HEK293 (cell line): ENCODE data around the gene TTLL5.

Experiments
- CTCF ChIA-PET: fragments of 350-600 bp; formaldehyde crosslinking; extraction: SDS; loops from one replicate; lab custom pipeline; 2021; ENCODE audit warnings: antibody characterized with exemption; lab: Yijun Ruan, JAX
- POLR2A ChIA-PET: fragments of 300-600 bp; formaldehyde crosslinking; extraction: SDS; loops from one replicate; lab custom pipeline; 2020; ENCODE audit warnings: antibody characterized with exemption, inconsistent platforms; lab: Yijun Ruan, JAX
- H3K27ac ChIP-seq: fragments of 200-500 bp; sonication (Bioruptor generic); 2 replicates; pipeline ENCODE4 v1.5.1; 2014; ENCODE audit warnings: low read depth, low read length, control low read depth, inconsistent platforms; ENCODE audit errors: extremely low read depth
- H3K36me3 ChIP-seq, 2 experiments: fragments of 200-500 bp in 1 of 2; sonication (Bioruptor generic) in 1 of 2; 1 replicate in 1 of 2; 2 replicates in 1 of 2; pipeline ENCODE4 v1.5.1; 2014 to 2017; ENCODE audit warnings: inconsistent platforms in 2 of 2, low read length in 2 of 2; ENCODE audit not compliant: control insufficient read depth in 2 of 2, insufficient read depth in 1 of 2
- H3K4me1 ChIP-seq: fragments of 200-500 bp; sonication (Bioruptor generic); 2 replicates; pipeline ENCODE4 v1.5.1; 2014; ENCODE audit warnings: mild to moderate bottlenecking, low read length, inconsistent platforms; ENCODE audit not compliant: control insufficient read depth, insufficient read depth
- H3K4me3 ChIP-seq: 2 replicates; pipeline ENCODE4 v1.5.1; 2011; ENCODE audit warnings: low read depth, mild to moderate bottlenecking, control low read depth, low read length, moderate library complexity
- H3K9me3 ChIP-seq: fragments of 200-500 bp; sonication (Bioruptor generic); 2 replicates; pipeline ENCODE4 v1.5.1; 2014; ENCODE audit warnings: low read depth, low read length, inconsistent platforms; ENCODE audit not compliant: control insufficient read depth, insufficient read depth
- BCL11A ChIP-seq: fragments of 450-650 bp; formaldehyde crosslinking; IDR thresholded peaks from 2 replicates; pipeline ENCODE4 v1.5.1; 2016; ENCODE audit warnings: low read depth, missing biosample characterization, missing genetic modification characterization
- GLI2 ChIP-seq: fragments of 450-650 bp; formaldehyde crosslinking; IDR thresholded peaks from 2 replicates; pipeline ENCODE4; 2017; ENCODE audit warnings: missing biosample characterization, missing genetic modification characterization, low read depth, borderline replicate concordance
- HOXA7 ChIP-seq: sonication (generic); formaldehyde crosslinking; IDR thresholded peaks from 2 replicates; pipeline ENCODE4 v1.8.1; 2022; ENCODE audit warnings: missing genetic modification reagents, borderline replicate concordance
- HOXC10 ChIP-seq: sonication (generic); formaldehyde crosslinking; IDR thresholded peaks from 2 replicates; pipeline ENCODE4 v1.8.1; 2023; ENCODE audit warnings: mild to moderate bottlenecking, missing genetic modification reagents
- IKZF3 ChIP-seq: fragments of 450-650 bp; IDR thresholded peaks from 2 replicates; pipeline ENCODE4 v1.5.0; 2018; ENCODE audit warnings: missing biosample characterization, mild to moderate bottlenecking, missing genetic modification characterization, moderate library complexity
- KLF1 ChIP-seq: fragments of 450-650 bp; formaldehyde crosslinking; IDR thresholded peaks from 2 replicates; pipeline ENCODE4 v1.5.1; 2016; ENCODE audit warnings: missing biosample characterization, missing genetic modification characterization
- TCF7L2 ChIP-seq: IDR thresholded peaks from 2 replicates; pipeline ENCODE4 v1.6.1; 2011; ENCODE audit warnings: low read depth, mild to moderate bottlenecking, inconsistent platforms, low read length, moderate library complexity, borderline replicate concordance
- ZNF10 ChIP-seq: fragments of 450-650 bp; formaldehyde crosslinking; IDR thresholded peaks from 2 replicates; pipeline ENCODE4 v1.5.1; 2017; ENCODE audit warnings: missing biosample characterization, missing genetic modification characterization
- ZNF114 ChIP-seq: fragments of 450-650 bp; formaldehyde crosslinking; IDR thresholded peaks from 2 replicates; pipeline ENCODE4 v1.5.0; 2017; ENCODE audit warnings: missing biosample characterization, missing genetic modification characterization
- ZNF221 ChIP-seq: fragments of 450-650 bp; formaldehyde crosslinking; IDR thresholded peaks from 2 replicates; pipeline ENCODE4 v1.5.1; 2017; ENCODE audit warnings: missing biosample characterization, missing genetic modification characterization, borderline replicate concordance
- ZNF24 ChIP-seq: fragments of 450-650 bp; formaldehyde crosslinking; IDR thresholded peaks from 2 replicates; pipeline ENCODE4 v1.5.1; 2016; ENCODE audit warnings: missing biosample characterization, missing genetic modification characterization
- ZNF398 ChIP-seq: fragments of 450-650 bp; formaldehyde crosslinking; IDR thresholded peaks from 2 replicates; pipeline ENCODE4 v1.5.1; 2017; ENCODE audit warnings: missing biosample characterization, missing genetic modification characterization
- ZNF513 ChIP-seq: fragments of 450-650 bp; IDR thresholded peaks from 2 replicates; pipeline ENCODE4 v1.5.1; 2018; ENCODE audit warnings: missing biosample characterization, missing genetic modification characterization
- ZNF600 ChIP-seq: fragments of 450-650 bp; formaldehyde crosslinking; IDR thresholded peaks from 2 replicates; pipeline ENCODE4 v1.5.1; 2016; ENCODE audit warnings: missing biosample characterization, missing genetic modification characterization
- ZNF701 ChIP-seq: fragments of 450-650 bp; formaldehyde crosslinking; IDR thresholded peaks from 2 replicates; pipeline ENCODE4 v1.5.1; 2016; ENCODE audit warnings: missing biosample characterization, missing genetic modification characterization
- ZNF76 ChIP-seq: fragments of 450-650 bp; formaldehyde crosslinking; IDR thresholded peaks from 2 replicates; pipeline ENCODE4; 2016; ENCODE audit warnings: low read depth, missing biosample characterization, missing genetic modification characterization, borderline replicate concordance
- TF ChIP-seq, protein P1 (sequence below): fragments of 450-650 bp; formaldehyde crosslinking; IDR thresholded peaks from 2 replicates; pipeline ENCODE4 v1.5.1; 2016; ENCODE audit warnings: missing biosample characterization, missing genetic modification characterization
- TF ChIP-seq, protein P2 (sequence below): sonication (generic); formaldehyde crosslinking; IDR thresholded peaks from 2 replicates; pipeline ENCODE4 v1.8.1; 2022; ENCODE audit warnings: mild to moderate bottlenecking, moderate library complexity, missing genetic modification reagents
- TF ChIP-seq, protein P3 (sequence below): fragments of 450-650 bp; formaldehyde crosslinking; IDR thresholded peaks from 2 replicates; pipeline ENCODE4 v1.5.1; 2016; ENCODE audit warnings: missing biosample characterization, missing genetic modification characterization
- TF ChIP-seq, protein P4 (sequence below): fragments of 450-650 bp; formaldehyde crosslinking; IDR thresholded peaks from 2 replicates; pipeline ENCODE4 v1.5.1; 2016; ENCODE audit warnings: missing biosample characterization, missing genetic modification characterization
- TF ChIP-seq, protein P5 (sequence below): fragments of 450-650 bp; formaldehyde crosslinking; IDR thresholded peaks from 2 replicates; pipeline ENCODE4 v1.5.1; 2016; ENCODE audit warnings: missing biosample characterization, missing genetic modification characterization, borderline replicate concordance

Gene TTLL5

GRCh38 chr14:75968456-75968855, 307.4 kb downstream of the TTLL5 start:
- Histone ChIP-seq H3K27ac (no peak overlapping the region), H3K9me3 (no peaks in the 10 kb centered on the region), H3K36me3 (peaks cover 0 to 6% of the 10 kb centered on the region in 2 experiments; a peak in 2 of 3 replicates), H3K4me3 (no peak overlapping the region), H3K4me1 (no peaks in the 10 kb centered on the region)
- no peak for TF ChIP-seq ZNF221
- no peak for TF ChIP-seq GLI2 (tag by site-specific recombination)
- no peak for TF ChIP-seq KLF1
- CTCF ChIA-PET: interaction anchor here (1.1 to 2.1 kb wide), 3 partner anchors 11 to 62 kb away, joined by 4 to 13 read pairs (median 6); partner anchors contain the start of gene TGFB3
- POLR2A ChIA-PET: no interaction called here

GRCh38 chr14:75969126-75969525, 308.1 kb downstream of the TTLL5 start:
- no peak overlapping the region for H3K4me3 ChIP-seq
- CTCF ChIA-PET: interaction anchor here (1.1 to 2.1 kb wide), 3 partner anchors 10 to 63 kb away, joined by 4 to 13 read pairs (median 6); partner anchors contain the start of gene TGFB3
- peaks cover 0 to 6% of the 10 kb centered on the region in 2 experiments; a peak in 2 of 3 replicates for H3K36me3 ChIP-seq
- no peaks in the 10 kb centered on the region for H3K9me3 ChIP-seq
- H3K4me1 ChIP-seq: no peaks in the 10 kb centered on the region
- POLR2A ChIA-PET: no interaction called here
- H3K27ac ChIP-seq: no peak overlapping the region
- TF ChIP-seq, protein P1, sequence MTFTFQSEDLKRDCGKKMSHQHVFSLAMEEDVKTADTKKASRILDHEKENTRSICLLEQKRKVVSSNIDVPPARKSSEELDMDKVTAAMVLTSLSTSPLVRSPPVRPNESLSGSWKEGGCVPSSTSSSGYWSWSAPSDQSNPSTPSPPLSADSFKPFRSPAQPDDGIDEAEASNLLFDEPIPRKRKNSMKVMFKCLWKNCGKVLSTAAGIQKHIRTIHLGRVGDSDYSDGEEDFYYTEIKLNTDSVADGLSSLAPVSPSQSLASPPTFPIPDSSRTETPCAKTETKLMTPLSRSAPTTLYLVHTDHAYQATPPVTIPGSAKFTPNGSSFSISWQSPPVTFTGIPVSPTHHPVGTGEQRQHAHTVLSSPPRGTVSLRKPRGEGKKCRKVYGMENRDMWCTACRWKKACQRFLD (tag by site-specific recombination): no peak
- no peak for TF ChIP-seq ZNF398
- no peak for TF ChIP-seq ZNF76 (tag by site-specific recombination)
- TF ChIP-seq, protein P2, sequence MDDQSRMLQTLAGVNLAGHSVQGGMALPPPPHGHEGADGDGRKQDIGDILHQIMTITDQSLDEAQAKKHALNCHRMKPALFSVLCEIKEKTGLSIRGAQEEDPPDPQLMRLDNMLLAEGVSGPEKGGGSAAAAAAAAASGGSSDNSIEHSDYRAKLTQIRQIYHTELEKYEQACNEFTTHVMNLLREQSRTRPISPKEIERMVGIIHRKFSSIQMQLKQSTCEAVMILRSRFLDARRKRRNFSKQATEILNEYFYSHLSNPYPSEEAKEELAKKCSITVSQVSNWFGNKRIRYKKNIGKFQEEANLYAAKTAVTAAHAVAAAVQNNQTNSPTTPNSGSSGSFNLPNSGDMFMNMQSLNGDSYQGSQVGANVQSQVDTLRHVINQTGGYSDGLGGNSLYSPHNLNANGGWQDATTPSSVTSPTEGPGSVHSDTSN (CRISPR knock-in tag): no peak
- no peak for TF ChIP-seq HOXA7 (CRISPR knock-in tag)
- no peak for TF ChIP-seq IKZF3
- TF ChIP-seq ZNF114 (tag by site-specific recombination): no peak
- TF ChIP-seq, protein P3, sequence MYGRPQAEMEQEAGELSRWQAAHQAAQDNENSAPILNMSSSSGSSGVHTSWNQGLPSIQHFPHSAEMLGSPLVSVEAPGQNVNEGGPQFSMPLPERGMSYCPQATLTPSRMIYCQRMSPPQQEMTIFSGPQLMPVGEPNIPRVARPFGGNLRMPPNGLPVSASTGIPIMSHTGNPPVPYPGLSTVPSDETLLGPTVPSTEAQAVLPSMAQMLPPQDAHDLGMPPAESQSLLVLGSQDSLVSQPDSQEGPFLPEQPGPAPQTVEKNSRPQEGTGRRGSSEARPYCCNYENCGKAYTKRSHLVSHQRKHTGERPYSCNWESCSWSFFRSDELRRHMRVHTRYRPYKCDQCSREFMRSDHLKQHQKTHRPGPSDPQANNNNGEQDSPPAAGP (tag by site-specific recombination): no peak
- TF ChIP-seq ZNF24 (tag by site-specific recombination): no peak
- TF ChIP-seq BCL11A (tag by site-specific recombination): no peak
- TF ChIP-seq HOXC10: no peak
- TF ChIP-seq, protein P4, sequence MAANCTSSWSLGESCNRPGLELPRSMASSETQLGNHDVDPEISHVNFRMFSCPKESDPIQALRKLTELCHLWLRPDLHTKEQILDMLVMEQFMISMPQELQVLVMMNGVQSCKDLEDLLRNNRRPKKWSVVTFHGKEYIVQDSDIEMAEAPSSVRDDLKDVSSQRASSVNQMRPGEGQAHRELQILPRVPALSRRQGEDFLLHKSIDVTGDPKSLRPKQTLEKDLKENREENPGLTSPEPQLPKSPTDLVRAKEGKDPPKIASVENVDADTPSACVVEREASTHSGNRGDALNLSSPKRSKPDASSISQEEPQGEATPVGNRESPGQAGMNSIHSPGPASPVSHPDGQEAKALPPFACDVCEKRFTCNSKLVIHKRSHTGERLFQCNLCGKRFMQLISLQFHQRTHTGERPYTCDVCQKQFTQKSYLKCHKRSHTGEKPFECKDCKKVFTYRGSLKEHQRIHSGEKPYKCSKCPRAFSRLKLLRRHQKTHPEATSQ (tag by site-specific recombination): no peak
- no peak for TF ChIP-seq ZNF600 (tag by site-specific recombination)
- TF ChIP-seq, protein P5, sequence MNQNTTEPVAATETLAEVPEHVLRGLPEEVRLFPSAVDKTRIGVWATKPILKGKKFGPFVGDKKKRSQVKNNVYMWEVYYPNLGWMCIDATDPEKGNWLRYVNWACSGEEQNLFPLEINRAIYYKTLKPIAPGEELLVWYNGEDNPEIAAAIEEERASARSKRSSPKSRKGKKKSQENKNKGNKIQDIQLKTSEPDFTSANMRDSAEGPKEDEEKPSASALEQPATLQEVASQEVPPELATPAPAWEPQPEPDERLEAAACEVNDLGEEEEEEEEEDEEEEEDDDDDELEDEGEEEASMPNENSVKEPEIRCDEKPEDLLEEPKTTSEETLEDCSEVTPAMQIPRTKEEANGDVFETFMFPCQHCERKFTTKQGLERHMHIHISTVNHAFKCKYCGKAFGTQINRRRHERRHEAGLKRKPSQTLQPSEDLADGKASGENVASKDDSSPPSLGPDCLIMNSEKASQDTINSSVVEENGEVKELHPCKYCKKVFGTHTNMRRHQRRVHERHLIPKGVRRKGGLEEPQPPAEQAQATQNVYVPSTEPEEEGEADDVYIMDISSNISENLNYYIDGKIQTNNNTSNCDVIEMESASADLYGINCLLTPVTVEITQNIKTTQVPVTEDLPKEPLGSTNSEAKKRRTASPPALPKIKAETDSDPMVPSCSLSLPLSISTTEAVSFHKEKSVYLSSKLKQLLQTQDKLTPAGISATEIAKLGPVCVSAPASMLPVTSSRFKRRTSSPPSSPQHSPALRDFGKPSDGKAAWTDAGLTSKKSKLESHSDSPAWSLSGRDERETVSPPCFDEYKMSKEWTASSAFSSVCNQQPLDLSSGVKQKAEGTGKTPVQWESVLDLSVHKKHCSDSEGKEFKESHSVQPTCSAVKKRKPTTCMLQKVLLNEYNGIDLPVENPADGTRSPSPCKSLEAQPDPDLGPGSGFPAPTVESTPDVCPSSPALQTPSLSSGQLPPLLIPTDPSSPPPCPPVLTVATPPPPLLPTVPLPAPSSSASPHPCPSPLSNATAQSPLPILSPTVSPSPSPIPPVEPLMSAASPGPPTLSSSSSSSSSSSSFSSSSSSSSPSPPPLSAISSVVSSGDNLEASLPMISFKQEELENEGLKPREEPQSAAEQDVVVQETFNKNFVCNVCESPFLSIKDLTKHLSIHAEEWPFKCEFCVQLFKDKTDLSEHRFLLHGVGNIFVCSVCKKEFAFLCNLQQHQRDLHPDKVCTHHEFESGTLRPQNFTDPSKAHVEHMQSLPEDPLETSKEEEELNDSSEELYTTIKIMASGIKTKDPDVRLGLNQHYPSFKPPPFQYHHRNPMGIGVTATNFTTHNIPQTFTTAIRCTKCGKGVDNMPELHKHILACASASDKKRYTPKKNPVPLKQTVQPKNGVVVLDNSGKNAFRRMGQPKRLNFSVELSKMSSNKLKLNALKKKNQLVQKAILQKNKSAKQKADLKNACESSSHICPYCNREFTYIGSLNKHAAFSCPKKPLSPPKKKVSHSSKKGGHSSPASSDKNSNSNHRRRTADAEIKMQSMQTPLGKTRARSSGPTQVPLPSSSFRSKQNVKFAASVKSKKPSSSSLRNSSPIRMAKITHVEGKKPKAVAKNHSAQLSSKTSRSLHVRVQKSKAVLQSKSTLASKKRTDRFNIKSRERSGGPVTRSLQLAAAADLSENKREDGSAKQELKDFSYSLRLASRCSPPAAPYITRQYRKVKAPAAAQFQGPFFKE (tag by site-specific recombination): no peak
- no peak for TF ChIP-seq ZNF513 (tag by site-specific recombination)
- TF ChIP-seq ZNF701 (tag by site-specific recombination): no peak
- TF ChIP-seq ZNF10 (tag by site-specific recombination): no peak
- no peak for TF ChIP-seq TCF7L2
